Esophagus squamous epithelium (tissue), 5 donors: Measurements from ENCODE around the gene NRCAM. TPM values are rescaled to one million over a fixed set of nuclear protein-coding genes. Genes with fewer than 3 reads are reported as not detected.

Experiments used
- DNase-seq: peaks from one replicate; lab custom pipeline; 2025; lab: John Stamatoyannopoulos, UW
- H3K27ac ChIP-seq, 4 donors: fragments of 200-600 bp; sonication (generic); one replicate each; pipeline ENCODE4 v1.5.1; 2016 to 2019; ENCODE audit warnings: mild to moderate bottlenecking in 1 of 4
- H3K27me3 ChIP-seq, 4 donors: fragments of 200-600 bp; sonication (generic); 1 replicate in 3 of 4; 2 replicates in 1 of 4; pipeline versions ENCODE4 v1.5.1 to v1.6.0; 2017 to 2021; ENCODE audit warnings: antibody characterized with exemption in 1 of 4
- H3K36me3 ChIP-seq, 3 donors: fragments of 200-600 bp; sonication (generic); one replicate each; pipeline ENCODE4 v1.5.1; 2016 to 2019
- H3K4me1 ChIP-seq, 3 donors: fragments of 200-600 bp; sonication (generic); one replicate each; pipeline ENCODE4 v1.5.1; 2017 to 2019
- H3K4me3 ChIP-seq, 4 donors: fragments of 200-600 bp; sonication (generic); 1 replicate in 3 of 4; 2 replicates in 1 of 4; pipeline ENCODE4 v1.5.1; 2016 to 2019; ENCODE audit warnings: mild to moderate bottlenecking in 2 of 4, moderate library complexity in 1 of 4
- H3K9me3 ChIP-seq, 3 donors: fragments of 200-600 bp; sonication (generic); one replicate each; pipeline ENCODE4 v1.5.1; 2016 to 2019
- CTCF ChIP-seq, 6 experiments: fragments of 450-650 bp in 4 of 6; fragments of 200-600 bp in 2 of 6; sonication (generic) in 2 of 6; IDR thresholded peaks; one replicate each; pipeline ENCODE4 v1.5.1; 2016 to 2019; ENCODE audit warnings: antibody characterized with exemption in 6 of 6, mild to moderate bottlenecking in 4 of 6, moderate library complexity in 4 of 6
- POLR2A ChIP-seq, 4 donors: fragments of 450-650 bp; IDR thresholded peaks; one replicate each; pipeline ENCODE4 v1.6.1; 2017; ENCODE audit warnings: antibody characterized with exemption in 4 of 4, mild to moderate bottlenecking in 4 of 4, moderate library complexity in 3 of 4
- WGBS, 2 donors: methylation state at CpG; one replicate each; pipeline ENCODE4 v1.1.5; 2018; 5-methylcytosine and 5-hydroxymethylcytosine counted together
- intact Hi-C: fragments of 100-400 bp; cut with DNase I; formaldehyde crosslinking; loops from one replicate; pipeline ENCODE4 v1.15.0; 2022
- total RNA-seq, 4 donors: library from RNA; depleted of rRNA; stranded (reverse); fragments of >200 nt; gene quantifications; one replicate each; pipeline ENCODE4 v1.1.0, GENCODE V29; 2016
- donor health status: DM: yes; HTN: yes; CAD: no.

The NRCAM gene
- total RNA-seq, 4 donors from 2014 or later: 1.5 to 9.8 (median 6.3) TPM; not detected in 1

GRCh38 chr7:108166687-108167086 lies 289.5 kb downstream of the NRCAM start:
- intact Hi-C loops: no loop called here
- WGBS, 2 donors: 80 to 89% methylated on average over 5 of the region's 5 CpGs
- Histone ChIP-seq H3K27ac (no peak overlapping the region), H3K4me1 (no peaks in the 10 kb centered on the region), H3K9me3 (no peaks in the 10 kb centered on the region), H3K36me3 (no peaks in the 10 kb centered on the region), H3K4me3 (no peak overlapping the region), H3K27me3 (no peaks in the 10 kb centered on the region)
- no peak for TF ChIP-seq CTCF (IDR thresholded peaks at IDR 0.05)
- TF ChIP-seq POLR2A (IDR thresholded peaks at IDR 0.05): no peak
- DNase-seq: no peak

GRCh38 chr7:108165723-108166122 lies 290.5 kb downstream of the NRCAM start:
- no peaks in the 10 kb centered on the region for H3K4me1 ChIP-seq
- no peaks in the 10 kb centered on the region for H3K9me3 ChIP-seq
- WGBS, 2 donors: 93 to 98% methylated on average over 2 of the region's 2 CpGs
- TF ChIP-seq CTCF (IDR thresholded peaks at IDR 0.05) (no peak), POLR2A (IDR thresholded peaks at IDR 0.05) (no peak)
- H3K27me3 ChIP-seq: no peaks in the 10 kb centered on the region
- no peak for DNase-seq
- no peaks in the 10 kb centered on the region for H3K36me3 ChIP-seq
- intact Hi-C loops: no loop called here
- no peak overlapping the region for H3K27ac ChIP-seq
- no peak overlapping the region for H3K4me3 ChIP-seq

- Histone ChIP-seq H3K36me3 (no peaks in the 10 kb centered on the region), H3K4me1 (no peaks in the 10 kb centered on the region), H3K27me3 (no peaks in the 10 kb centered on the region), H3K27ac (no peak overlapping the region), H3K4me3 (no peak overlapping the region), H3K9me3 (no peaks in the 10 kb centered on the region)
- WGBS, 2 donors: 56 to 72% methylated on average over 3 to 6 of the region's 6 CpGs
- TF ChIP-seq CTCF (IDR thresholded peaks at IDR 0.05) (no peak), POLR2A (IDR thresholded peaks at IDR 0.05) (no peak)
- no peak for DNase-seq
- intact Hi-C loops: no loop called here
Measured at GRCh38 chr7:108164946-108165345, 291.3 kb downstream of the NRCAM start.

GRCh38 chr7:108164342-108164741 lies 291.9 kb downstream of the NRCAM start:
- no peak for DNase-seq
- H3K27ac ChIP-seq: no peak overlapping the region
- intact Hi-C loops: no loop called here
- TF ChIP-seq POLR2A (IDR thresholded peaks at IDR 0.05): no peak
- TF ChIP-seq CTCF (IDR thresholded peaks at IDR 0.05): no peak
- H3K36me3 ChIP-seq: no peaks in the 10 kb centered on the region
- no peaks in the 10 kb centered on the region for H3K4me1 ChIP-seq
- no peak overlapping the region for H3K4me3 ChIP-seq
- 67 to 79% methylated on average over 6 of the region's 6 CpGs for WGBS, 2 donors
- no peaks in the 10 kb centered on the region for H3K9me3 ChIP-seq
- no peaks in the 10 kb centered on the region for H3K27me3 ChIP-seq

GRCh38 chr7:108158776-108159175 lies 297.5 kb downstream of the NRCAM start:
- WGBS, 2 donors: 48 to 60% methylated on average over 1 of the region's 1 CpG
- intact Hi-C loops: no loop called here
- TF ChIP-seq CTCF (IDR thresholded peaks at IDR 0.05) (no peak), POLR2A (IDR thresholded peaks at IDR 0.05) (no peak)

More at GRCh38 chr7:108158776-108159175, 297.5 kb downstream of the NRCAM start:
- DNase-seq: no peak
- no peaks in the 10 kb centered on the region for H3K36me3 ChIP-seq
- no peak overlapping the region for H3K27ac ChIP-seq
- no peaks in the 10 kb centered on the region for H3K9me3 ChIP-seq
- no peaks in the 10 kb centered on the region for H3K27me3 ChIP-seq
- no peaks in the 10 kb centered on the region for H3K4me1 ChIP-seq
- no peak overlapping the region for H3K4me3 ChIP-seq
